Activated T-helper 2 cell treated with anti-CD3 and anti-CD28 coated beads, Interferon-gamma antibody, Interleukin-2, Interleukin-4, amounts not matched to agents 10 μg/mL and 5 μg/mL and 100 μg/mL, durations not matched to agents 14 hours and 24 hours and 36 hours (primary cell): ENCODE data around the gene ZBTB17. TPM values are rescaled to one million over a fixed set of nuclear protein-coding genes. Genes with fewer than 3 reads are reported as not detected.
A peak's percentile ranks its signal among the peaks of the same experiment; 100 is the strongest.

Experiments
- DNase-seq: peaks from one replicate; pipeline ENCODE4 v3.0.0; 2021; ENCODE audit warnings: low spot score
- H3K27ac Mint-ChIP-seq: one replicate; pipeline ENCODE4 v1.8.0; 2021; ENCODE audit warnings: mixed read lengths
- H3K27me3 Mint-ChIP-seq: one replicate; pipeline ENCODE4 v1.8.0; 2021; ENCODE audit warnings: low read depth, mixed read lengths
- H3K36me3 Mint-ChIP-seq: one replicate; pipeline ENCODE4 v1.8.0; 2021; ENCODE audit warnings: low read depth, mixed read lengths
- H3K4me1 Mint-ChIP-seq: one replicate; pipeline ENCODE4 v1.8.0; 2021; ENCODE audit warnings: low read depth, mixed read lengths
- H3K4me3 Mint-ChIP-seq: one replicate; pipeline ENCODE4 v1.8.0; 2021; ENCODE audit warnings: low read depth, mild to moderate bottlenecking, moderate library complexity, mixed read lengths
- H3K9me3 Mint-ChIP-seq: one replicate; pipeline ENCODE4 v1.8.0; 2021; ENCODE audit warnings: mixed read lengths
- intact Hi-C: fragments of 100-400 bp; cut with micrococcal nuclease; formaldehyde crosslinking; loops from one replicate; pipeline ENCODE4 v1.15.1; 2023
- total RNA-seq: library from RNA; stranded (reverse); gene quantifications from 2 replicates; pipeline ENCODE4 v1.2.3, GENCODE V29; 2022

Gene ZBTB17
- total RNA-seq, 1 donor from 2014 or later: 67.8 TPM

DNA sequence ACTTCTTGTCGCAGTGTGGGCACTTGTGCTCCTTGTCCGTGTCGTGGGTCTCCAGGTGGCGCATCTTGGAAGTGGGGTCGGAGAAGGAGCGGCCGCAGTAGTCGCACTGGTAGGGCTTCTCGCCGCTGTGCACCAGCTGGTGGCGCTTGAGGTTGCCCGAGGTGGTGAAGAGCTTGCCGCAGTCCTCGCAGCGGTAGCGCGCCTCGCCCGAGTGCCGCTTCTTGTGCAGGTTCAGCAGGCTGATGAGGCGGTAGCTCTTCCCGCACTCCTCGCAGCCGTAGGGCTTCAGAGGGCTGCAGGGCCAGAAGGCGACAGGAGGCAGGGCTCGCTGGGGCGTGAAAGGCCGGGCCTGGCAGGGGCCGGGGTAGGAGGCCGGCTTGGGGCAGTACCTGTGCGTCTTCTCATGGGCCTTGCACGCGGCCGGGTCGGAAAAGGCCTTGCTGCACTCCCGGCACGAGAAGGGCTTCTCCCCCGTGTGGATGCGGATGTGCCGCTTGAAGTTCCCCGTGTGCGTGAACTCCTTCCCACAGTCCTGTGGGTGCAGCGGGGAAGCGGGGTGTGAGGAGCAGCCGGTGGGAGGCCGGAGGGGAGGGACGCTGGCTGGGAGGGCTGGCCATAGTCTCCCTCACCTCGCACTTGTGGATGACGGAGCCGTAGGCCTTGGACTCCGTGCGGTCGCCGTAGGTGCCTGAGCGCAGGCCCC lies 31.4 kb downstream of the ZBTB17 start:
- DNase-seq: no peak
- Mint-ChIP-seq H3K4me1 (peaks cover 20% of the 10 kb centered on the region), H3K27me3 (no peaks in the 10 kb centered on the region), H3K9me3 (no peaks in the 10 kb centered on the region), H3K36me3 (peaks cover 51% of the 10 kb centered on the region), H3K27ac (no peak overlapping the region), H3K4me3 (no peak overlapping the region)
- intact Hi-C loops: no loop called here

- peaks cover 18% of the 10 kb centered on the region for H3K4me1 Mint-ChIP-seq
- no peak overlapping the region for H3K4me3 Mint-ChIP-seq
- H3K9me3 Mint-ChIP-seq: no peaks in the 10 kb centered on the region
- DNase-seq: no peak
- intact Hi-C loops: no loop called here
- H3K36me3 Mint-ChIP-seq: peaks cover 51% of the 10 kb centered on the region
- no peak overlapping the region for H3K27ac Mint-ChIP-seq
- no peaks in the 10 kb centered on the region for H3K27me3 Mint-ChIP-seq
Observed at GRCh38 chr1:15943992-15944307, 32.0 kb downstream of the ZBTB17 start.

DNA sequence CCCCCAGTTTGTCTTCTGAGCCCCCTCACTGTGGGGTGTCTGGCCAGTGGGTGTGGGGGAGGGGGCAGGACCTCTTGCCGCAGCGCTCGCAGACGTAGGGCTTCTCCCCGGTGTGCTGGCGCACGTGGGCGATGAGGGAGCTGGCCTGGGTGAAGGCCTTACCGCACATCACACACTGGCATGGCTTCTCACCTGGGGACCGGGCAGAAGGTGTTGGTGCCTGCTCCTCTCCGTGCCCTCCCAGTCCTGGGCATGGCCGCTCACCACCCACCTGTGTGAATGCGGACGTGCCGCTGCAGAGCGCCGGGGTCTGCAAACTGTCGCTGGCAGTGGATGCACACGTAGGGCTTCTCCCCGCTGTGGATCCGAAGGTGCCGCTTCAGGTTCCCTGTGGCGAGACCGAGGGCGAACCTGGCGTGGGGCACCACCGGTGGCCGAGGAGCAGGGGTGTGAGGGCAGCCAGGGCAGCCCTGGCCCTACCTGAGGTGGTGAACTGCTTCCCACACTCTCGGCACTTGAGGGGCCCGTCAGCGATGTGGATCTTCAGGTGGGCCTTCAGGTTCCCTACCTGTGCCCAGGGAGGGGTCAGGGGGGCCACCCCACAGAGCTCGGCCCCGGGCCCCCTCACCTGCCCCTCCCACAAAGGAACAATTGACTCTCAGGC lies 32.4 kb downstream of the ZBTB17 start:
- intact Hi-C loops: no loop called here
- H3K9me3 Mint-ChIP-seq: no peaks in the 10 kb centered on the region
- H3K27ac Mint-ChIP-seq: no peak overlapping the region
- H3K27me3 Mint-ChIP-seq: no peaks in the 10 kb centered on the region
- H3K4me1 Mint-ChIP-seq: peaks cover 13% of the 10 kb centered on the region
- peaks cover 51% of the 10 kb centered on the region for H3K36me3 Mint-ChIP-seq
- H3K4me3 Mint-ChIP-seq: no peak overlapping the region
- DNase-seq: no peak

GRCh38 chr1:15942661-15943327 lies 33.1 kb downstream of the ZBTB17 start:
- Mint-ChIP-seq H3K27me3 (no peaks in the 10 kb centered on the region), H3K36me3 (peaks cover 50% of the 10 kb centered on the region), H3K27ac (no peak overlapping the region), H3K9me3 (no peaks in the 10 kb centered on the region), H3K4me1 (peaks cover 9% of the 10 kb centered on the region), H3K4me3 (no peak overlapping the region)
- intact Hi-C loops: no loop called here
- DNase-seq: no peak

GRCh38 chr1:15941899-15942660 lies 33.8 kb downstream of the ZBTB17 start:
- intact Hi-C loops: no loop called here
- Mint-ChIP-seq H3K4me3 (no peak overlapping the region), H3K9me3 (no peaks in the 10 kb centered on the region), H3K36me3 (peaks cover 50% of the 10 kb centered on the region), H3K27me3 (no peaks in the 10 kb centered on the region), H3K4me1 (peaks cover 12% of the 10 kb centered on the region), H3K27ac (no peak overlapping the region)
- no peak for DNase-seq

GRCh38 chr1:15941044-15941840 lies 34.7 kb downstream of the ZBTB17 start:
- no peak overlapping the region for H3K27ac Mint-ChIP-seq
- no peak overlapping the region for H3K4me3 Mint-ChIP-seq
- peaks cover 12% of the 10 kb centered on the region for H3K4me1 Mint-ChIP-seq
- no peaks in the 10 kb centered on the region for H3K9me3 Mint-ChIP-seq
- no peak for DNase-seq
- intact Hi-C loops: no loop called here
- H3K36me3 Mint-ChIP-seq: peaks cover 50% of the 10 kb centered on the region
- no peaks in the 10 kb centered on the region for H3K27me3 Mint-ChIP-seq

GRCh38 chr1:15940110-15941043 lies 35.5 kb downstream of the ZBTB17 start:
- no peak for DNase-seq
- Mint-ChIP-seq H3K27me3 (no peaks in the 10 kb centered on the region), H3K4me3 (no peak overlapping the region), H3K27ac (peak overlapping the region; percentile 63), H3K9me3 (no peaks in the 10 kb centered on the region), H3K36me3 (peaks cover 55% of the 10 kb centered on the region), H3K4me1 (peaks cover 12% of the 10 kb centered on the region)
- intact Hi-C loops: no loop called here

DNA sequence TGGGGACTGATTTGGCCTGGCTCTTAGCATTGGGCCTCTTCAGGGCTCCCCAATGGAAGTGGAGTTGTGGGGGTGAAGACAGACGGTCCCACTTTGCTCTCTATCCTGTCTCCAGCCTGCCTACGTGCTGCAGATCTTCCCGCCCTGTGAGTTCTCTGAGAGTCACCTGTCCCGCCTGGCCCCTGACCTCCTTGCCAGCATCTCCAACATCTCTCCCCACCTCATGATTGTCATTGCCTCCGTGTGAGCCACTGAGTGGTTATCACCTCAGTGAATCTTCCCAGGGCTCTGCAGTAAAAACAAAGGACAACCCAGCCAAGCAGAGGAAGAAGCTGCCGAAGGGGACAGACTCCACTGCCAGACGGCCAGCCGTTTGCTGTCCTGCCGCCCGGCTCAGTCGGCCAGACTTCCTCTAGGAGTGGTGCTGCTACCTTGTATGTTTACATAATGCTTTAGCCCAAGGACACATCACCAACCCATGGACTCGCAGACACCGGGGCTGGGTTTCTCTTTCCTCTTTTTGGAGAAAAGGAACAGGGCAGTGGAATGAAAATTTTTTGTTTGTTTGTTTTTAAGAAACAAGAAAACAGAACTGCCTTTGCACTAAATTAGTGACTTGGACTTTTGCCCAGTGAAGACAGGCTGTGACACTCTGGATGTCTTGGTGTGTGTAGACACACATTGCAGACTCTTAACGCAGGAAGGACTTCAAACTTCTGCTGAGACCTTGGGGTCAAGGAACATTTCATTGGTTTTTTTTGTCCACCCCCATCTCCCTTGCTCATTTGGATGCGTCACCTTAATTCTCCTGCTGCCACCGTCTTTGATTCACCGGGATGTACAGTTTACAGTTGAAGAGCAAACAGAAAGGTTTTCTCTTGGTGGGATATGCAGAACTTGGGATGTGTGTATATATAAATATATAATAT lies 36.5 kb downstream of the ZBTB17 start:
- H3K27ac Mint-ChIP-seq: peak overlapping the region; percentile 81
- intact Hi-C loops: no loop called here
- H3K4me1 Mint-ChIP-seq: peaks cover 12% of the 10 kb centered on the region
- peaks cover 61% of the 10 kb centered on the region for H3K36me3 Mint-ChIP-seq
- no peaks in the 10 kb centered on the region for H3K9me3 Mint-ChIP-seq
- H3K4me3 Mint-ChIP-seq: no peak overlapping the region
- no peaks in the 10 kb centered on the region for H3K27me3 Mint-ChIP-seq
- DNase-seq: no peak

- DNase-seq: no peak
- H3K36me3 Mint-ChIP-seq: peaks cover 65% of the 10 kb centered on the region
- H3K9me3 Mint-ChIP-seq: no peaks in the 10 kb centered on the region
- peak overlapping the region; percentile 28 for H3K27ac Mint-ChIP-seq
- H3K27me3 Mint-ChIP-seq: no peaks in the 10 kb centered on the region
- no peak overlapping the region for H3K4me3 Mint-ChIP-seq
- H3K4me1 Mint-ChIP-seq: peaks cover 12% of the 10 kb centered on the region
- intact Hi-C loops: no loop called here
Observed at GRCh38 chr1:15938628-15939161, 37.2 kb downstream of the ZBTB17 start.

DNA sequence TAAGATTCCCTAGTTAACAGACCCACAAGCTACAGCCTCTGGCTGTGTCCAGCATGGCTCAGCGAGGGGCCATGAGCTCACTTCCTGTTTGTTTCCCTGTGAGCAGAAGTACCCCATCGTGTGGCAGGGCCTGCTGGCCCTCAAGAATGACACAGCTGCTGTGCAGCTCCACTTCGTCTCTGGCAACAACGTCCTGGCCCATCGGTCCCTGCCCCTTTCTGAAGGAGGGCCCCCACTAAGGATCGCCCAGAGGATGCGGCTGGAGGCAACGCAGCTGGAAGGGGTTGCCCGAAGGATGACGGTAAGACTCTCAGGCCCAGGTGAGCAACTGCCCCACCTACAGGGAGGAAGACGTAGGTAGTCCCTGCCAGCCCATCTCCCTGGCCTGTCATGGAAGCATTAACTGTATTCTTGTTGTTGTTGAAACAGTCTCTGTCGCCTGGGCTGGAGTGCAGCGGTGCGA lies 38.2 kb downstream of the ZBTB17 start:
- peak overlapping the region; percentile 77 for H3K27ac Mint-ChIP-seq
- DNase-seq: no peak

More for the DNA sequence above, 38.2 kb downstream of the ZBTB17 start:
- intact Hi-C loops: no loop called here
- H3K9me3 Mint-ChIP-seq: no peaks in the 10 kb centered on the region
- peaks cover 12% of the 10 kb centered on the region for H3K4me1 Mint-ChIP-seq
- H3K4me3 Mint-ChIP-seq: no peak overlapping the region
- no peaks in the 10 kb centered on the region for H3K27me3 Mint-ChIP-seq
- peaks cover 75% of the 10 kb centered on the region for H3K36me3 Mint-ChIP-seq
